Activated CD8-positive, alpha-beta T cell treated with anti-CD3 and anti-CD28 coated beads, Interleukin-2, amount 10 ng/mL, durations not matched to agents 7 days and 5 days (primary cell): Measurements from ENCODE around the gene KCNIP3. TPM values are rescaled to one million over a fixed set of nuclear protein-coding genes. Genes with fewer than 3 reads are reported as not detected.

Experiments used
- ATAC-seq: fragments of 150-1000 bp; cut with Tn5 transposase; one replicate; pipeline ENCODE4 v1.10.0; 2021; ENCODE audit warnings: moderate library complexity
- CTCF ChIA-PET: fragments of 350-600 bp; sonication (Branson Sonifier 250); formaldehyde crosslinking; loops from one replicate; lab custom pipeline; 2021; ENCODE audit warnings: antibody characterized with exemption; lab: Charles Lee
- POLR2A ChIA-PET: fragments of 350-600 bp; sonication (Branson Sonifier 250); formaldehyde crosslinking; loops from one replicate; lab custom pipeline; 2021; ENCODE audit warnings: antibody characterized with exemption; lab: Charles Lee
- DNase-seq: peaks from one replicate; pipeline ENCODE4 v3.0.0-alpha.2; 2020
- H3K27ac Mint-ChIP-seq: one replicate; pipeline ENCODE4 v1.8.0; 2021; ENCODE audit warnings: mild to moderate bottlenecking, mixed read lengths
- H3K27me3 Mint-ChIP-seq: one replicate; pipeline ENCODE4 v1.8.0; 2021; ENCODE audit warnings: low read depth, mixed read lengths
- H3K36me3 Mint-ChIP-seq: one replicate; pipeline ENCODE4 v1.8.0; 2021; ENCODE audit warnings: low read depth, mixed read lengths
- H3K4me1 Mint-ChIP-seq: one replicate; pipeline ENCODE4 v1.8.0; 2021; ENCODE audit warnings: low read depth, mixed read lengths
- H3K4me3 Mint-ChIP-seq: one replicate; pipeline ENCODE4 v1.8.0; 2021; ENCODE audit warnings: mild to moderate bottlenecking, mixed read lengths
- H3K9me3 Mint-ChIP-seq: one replicate; pipeline ENCODE4 v1.8.0; 2022; ENCODE audit warnings: mixed read lengths; ENCODE audit not compliant: insufficient read depth
- total RNA-seq, 2 experiments: library from RNA; stranded (reverse); gene quantifications; one replicate each; pipeline ENCODE4 v1.2.3, GENCODE V29; 2021

The KCNIP3 gene
- total RNA-seq, 2 experiments from 2014 or later, result not detected

- DNase-seq (no peak), ATAC-seq (no peak)
- Mint-ChIP-seq H3K4me3 (no peak overlapping the region), H3K27ac (no peak overlapping the region), H3K36me3 (no peaks in the 10 kb centered on the region), H3K9me3 (no peaks in the 10 kb centered on the region), H3K4me1 (no peaks in the 10 kb centered on the region), H3K27me3 (no peaks in the 10 kb centered on the region)
- CTCF ChIA-PET, result no interaction called here
- POLR2A ChIA-PET, result no interaction called here
These were observed 15.5 kb downstream of the KCNIP3 start for GRCh38 chr2:95312543-95313201.

GRCh38 chr2:95313296-95314131 is 16.4 kb downstream of the KCNIP3 start:
- Mint-ChIP-seq H3K4me3 (no peak overlapping the region), H3K27ac (no peak overlapping the region), H3K9me3 (no peaks in the 10 kb centered on the region), H3K4me1 (no peaks in the 10 kb centered on the region), H3K36me3 (no peaks in the 10 kb centered on the region), H3K27me3 (no peaks in the 10 kb centered on the region)
- ATAC-seq, result no peak
- POLR2A ChIA-PET, result no interaction called here
- no peak for DNase-seq
- CTCF ChIA-PET, result no interaction called here

- Mint-ChIP-seq H3K27me3 (no peaks in the 10 kb centered on the region), H3K4me3 (no peak overlapping the region), H3K27ac (no peak overlapping the region), H3K4me1 (no peaks in the 10 kb centered on the region), H3K9me3 (no peaks in the 10 kb centered on the region), H3K36me3 (no peaks in the 10 kb centered on the region)
- ChIA-PET POLR2A (no interaction called here), CTCF (no interaction called here)
- ATAC-seq (no peak), DNase-seq (no peak)
These were observed 17.4 kb downstream of the KCNIP3 start for GRCh38 chr2:95314598-95314963.

GRCh38 chr2:95314964-95315611 is 17.9 kb downstream of the KCNIP3 start:
- DNase-seq, result no peak
- CTCF ChIA-PET, result no interaction called here

GRCh38 chr2:95315801-95316411 is 18.8 kb downstream of the KCNIP3 start:
- H3K27ac Mint-ChIP-seq, result no peak overlapping the region
- DNase-seq, result no peak
- no peaks in the 10 kb centered on the region for H3K4me1 Mint-ChIP-seq
- no peaks in the 10 kb centered on the region for H3K9me3 Mint-ChIP-seq
- ATAC-seq, result no peak
- H3K27me3 Mint-ChIP-seq, result no peaks in the 10 kb centered on the region
- H3K4me3 Mint-ChIP-seq, result no peak overlapping the region
- CTCF ChIA-PET, result no interaction called here
- POLR2A ChIA-PET, result no interaction called here
- H3K36me3 Mint-ChIP-seq, result no peaks in the 10 kb centered on the region

More at GRCh38 chr2:95314964-95315611, 17.9 kb downstream of the KCNIP3 start:
- no peak overlapping the region for H3K27ac Mint-ChIP-seq
- ATAC-seq, result no peak
- no peaks in the 10 kb centered on the region for H3K27me3 Mint-ChIP-seq
- H3K9me3 Mint-ChIP-seq, result no peaks in the 10 kb centered on the region
- H3K4me1 Mint-ChIP-seq, result no peaks in the 10 kb centered on the region
- no peak overlapping the region for H3K4me3 Mint-ChIP-seq
- no peaks in the 10 kb centered on the region for H3K36me3 Mint-ChIP-seq
- POLR2A ChIA-PET, result no interaction called here

- ChIA-PET CTCF (no interaction called here), POLR2A (no interaction called here)
- Mint-ChIP-seq H3K9me3 (no peaks in the 10 kb centered on the region), H3K27me3 (no peaks in the 10 kb centered on the region), H3K36me3 (no peaks in the 10 kb centered on the region), H3K27ac (no peak overlapping the region), H3K4me1 (no peaks in the 10 kb centered on the region), H3K4me3 (no peak overlapping the region)
- no peak for DNase-seq
- ATAC-seq, result no peak
These were observed 19.4 kb downstream of the KCNIP3 start for GRCh38 chr2:95316466-95317122.

- no peaks in the 10 kb centered on the region for H3K27me3 Mint-ChIP-seq
- ChIA-PET POLR2A (no interaction called here), CTCF (no interaction called here)
- no peaks in the 10 kb centered on the region for H3K9me3 Mint-ChIP-seq
- no peak overlapping the region for H3K27ac Mint-ChIP-seq
- DNase-seq (no peak), ATAC-seq (no peak)
- H3K36me3 Mint-ChIP-seq, result no peaks in the 10 kb centered on the region
- no peaks in the 10 kb centered on the region for H3K4me1 Mint-ChIP-seq
- H3K4me3 Mint-ChIP-seq, result no peak overlapping the region
These were observed 20.0 kb downstream of the KCNIP3 start for GRCh38 chr2:95317123-95317500.

GRCh38 chr2:95317665-95318425 is 20.7 kb downstream of the KCNIP3 start:
- Mint-ChIP-seq H3K4me1 (no peaks in the 10 kb centered on the region), H3K27ac (no peak overlapping the region), H3K9me3 (no peaks in the 10 kb centered on the region), H3K36me3 (no peaks in the 10 kb centered on the region), H3K4me3 (no peak overlapping the region), H3K27me3 (no peaks in the 10 kb centered on the region)
- ATAC-seq (no peak), DNase-seq (no peak)
- POLR2A ChIA-PET, result no interaction called here
- CTCF ChIA-PET, result no interaction called here

GRCh38 chr2:95318431-95319220 is 21.5 kb downstream of the KCNIP3 start:
- H3K9me3 Mint-ChIP-seq, result no peaks in the 10 kb centered on the region
- H3K27ac Mint-ChIP-seq, result no peak overlapping the region
- no peak overlapping the region for H3K4me3 Mint-ChIP-seq
- no peak for ATAC-seq
- no peaks in the 10 kb centered on the region for H3K4me1 Mint-ChIP-seq
- H3K27me3 Mint-ChIP-seq, result no peaks in the 10 kb centered on the region
- CTCF ChIA-PET, result no interaction called here
- POLR2A ChIA-PET, result no interaction called here
- DNase-seq, result no peak
- no peaks in the 10 kb centered on the region for H3K36me3 Mint-ChIP-seq

- no peak for ATAC-seq
- H3K27me3 Mint-ChIP-seq, result no peaks in the 10 kb centered on the region
- ChIA-PET CTCF (no interaction called here), POLR2A (no interaction called here)
- H3K4me1 Mint-ChIP-seq, result no peaks in the 10 kb centered on the region
- H3K27ac Mint-ChIP-seq, result no peak overlapping the region
- DNase-seq, result no peak
- no peak overlapping the region for H3K4me3 Mint-ChIP-seq
- H3K9me3 Mint-ChIP-seq, result no peaks in the 10 kb centered on the region
- no peaks in the 10 kb centered on the region for H3K36me3 Mint-ChIP-seq
These were observed 22.6 kb downstream of the KCNIP3 start for GRCh38 chr2:95319481-95320343.
